ENCODE data around the gene FAM236A. TPM values are rescaled to one million over a fixed set of nuclear protein-coding genes. Genes with fewer than 3 reads are reported as not detected.
A peak's percentile ranks its signal among the peaks of the same experiment; 100 is the strongest.
"Not testable (repeated sequence)": the region's sequence is repeated elsewhere in the genome, so short reads cannot be mapped to it uniquely, and the experiment has no call there.

FAM236A gene
- total RNA-seq: not detected

- intact Hi-C loops (cut with DNase I); ATAC-seq; DNase-seq (ENCODE audit: low spot score): not testable (repeated sequence)
These were observed at the start of gene FAM236A for GRCh38 chrX:72937906-72938305. TSS of gene FAM236A (plus strand) at chrX:72938206. CDS start at chrX:72938263, 57 bp downstream.

- intact Hi-C loops (cut with DNase I); DNase-seq (ENCODE audit: low spot score); ATAC-seq: not testable (repeated sequence)
These were observed 48.3 kb upstream of the FAM236A start for GRCh38 chrX:72889740-72890139.

- intact Hi-C loops (cut with DNase I); DNase-seq (ENCODE audit: low spot score); ATAC-seq: not testable (repeated sequence)
These were observed 25.7 kb upstream of the FAM236A start, which contains the start of gene FAM236C for GRCh38 chrX:72912315-72912714. TSS of gene FAM236C (plus strand) at chrX:72912615. CDS start at chrX:72912715, 100 bp downstream.

- ATAC-seq; intact Hi-C loops (cut with DNase I): not testable (repeated sequence)
- DNase-seq (ENCODE audit: low spot score): peak; percentile 8
These were observed 21.9 kb upstream of the FAM236A start for GRCh38 chrX:72916096-72916495.

GRCh38 chrX:72932283-72932682 is 5.7 kb upstream of the FAM236A start:
- intact Hi-C loops (cut with DNase I): not testable (repeated sequence)

GRCh38 chrX:72936455-72936854 is 1.6 kb upstream of the FAM236A start:
- ATAC-seq: not testable (repeated sequence)

More at GRCh38 chrX:72932283-72932682, 5.7 kb upstream of the FAM236A start:
- ATAC-seq; DNase-seq (ENCODE audit: low spot score): not testable (repeated sequence)

GRCh38 chrX:72936882-72937455 is 1.0 kb upstream of the FAM236A start:
- intact Hi-C loops (cut with DNase I); DNase-seq (ENCODE audit: low spot score); ATAC-seq: not testable (repeated sequence)

More at GRCh38 chrX:72936455-72936854, 1.6 kb upstream of the FAM236A start:
- DNase-seq (ENCODE audit: low spot score); intact Hi-C loops (cut with DNase I): not testable (repeated sequence)

GRCh38 chrX:72942272-72942671 is 4.3 kb downstream of the FAM236A start:
- intact Hi-C loops (cut with DNase I): not testable (repeated sequence)

GRCh38 chrX:72943035-72943818 is 5.2 kb downstream of the FAM236A start:
- DNase-seq (ENCODE audit: low spot score); intact Hi-C loops (cut with DNase I): not testable (repeated sequence)
- peak; percentile 42 for ATAC-seq

More at GRCh38 chrX:72942272-72942671, 4.3 kb downstream of the FAM236A start:
- DNase-seq (ENCODE audit: low spot score); ATAC-seq: not testable (repeated sequence)

GRCh38 chrX:72943819-72944169 is 5.8 kb downstream of the FAM236A start, which contains the start of gene DMRTC1:
TSS of gene DMRTC1 (minus strand) at chrX:72943837. CDS start at chrX:72875694, 68,143 bp downstream.
- peak; percentile 81 for ATAC-seq
- intact Hi-C loops (cut with DNase I); DNase-seq (ENCODE audit: low spot score): not testable (repeated sequence)

- DNase-seq (ENCODE audit: low spot score); ATAC-seq; intact Hi-C loops (cut with DNase I): not testable (repeated sequence)
These were observed 22.0 kb downstream of the FAM236A start for GRCh38 chrX:72959971-72960370.

- ATAC-seq; intact Hi-C loops (cut with DNase I); DNase-seq (ENCODE audit: low spot score): not testable (repeated sequence)
These were observed 33.9 kb downstream of the FAM236A start for GRCh38 chrX:72971859-72972258.

- ATAC-seq; DNase-seq (ENCODE audit: low spot score); intact Hi-C loops (cut with DNase I): not testable (repeated sequence)
These were observed 36.9 kb downstream of the FAM236A start for GRCh38 chrX:72974885-72975284.

- ATAC-seq; DNase-seq (ENCODE audit: low spot score); intact Hi-C loops (cut with DNase I): not testable (repeated sequence)
These were observed 43.0 kb downstream of the FAM236A start for GRCh38 chrX:72980894-72981469.

Other genes starting within 250 kb of the FAM236A start
- 2.8 TPM for gene PHKA1, start 223.9 kb upstream of the FAM236A start, total RNA-seq
- gene DMRTC1B, start 161.3 kb upstream of the FAM236A start, total RNA-seq: 0.45 TPM
- gene FAM236B, start 155.5 kb upstream of the FAM236A start, total RNA-seq: not detected
- not detected for gene FAM236D, start 130.0 kb upstream of the FAM236A start, total RNA-seq
- gene FAM236C, start 25.6 kb upstream of the FAM236A start, total RNA-seq: not detected
- not detected for gene DMRTC1, start 5.6 kb downstream of the FAM236A start, total RNA-seq
- not detected for gene PABPC1L2B, start 64.7 kb downstream of the FAM236A start, total RNA-seq
- gene PABPC1L2A, start 141.3 kb downstream of the FAM236A start, total RNA-seq: not detected